Measurements from ENCODE around the gene PALLD.

DNA sequence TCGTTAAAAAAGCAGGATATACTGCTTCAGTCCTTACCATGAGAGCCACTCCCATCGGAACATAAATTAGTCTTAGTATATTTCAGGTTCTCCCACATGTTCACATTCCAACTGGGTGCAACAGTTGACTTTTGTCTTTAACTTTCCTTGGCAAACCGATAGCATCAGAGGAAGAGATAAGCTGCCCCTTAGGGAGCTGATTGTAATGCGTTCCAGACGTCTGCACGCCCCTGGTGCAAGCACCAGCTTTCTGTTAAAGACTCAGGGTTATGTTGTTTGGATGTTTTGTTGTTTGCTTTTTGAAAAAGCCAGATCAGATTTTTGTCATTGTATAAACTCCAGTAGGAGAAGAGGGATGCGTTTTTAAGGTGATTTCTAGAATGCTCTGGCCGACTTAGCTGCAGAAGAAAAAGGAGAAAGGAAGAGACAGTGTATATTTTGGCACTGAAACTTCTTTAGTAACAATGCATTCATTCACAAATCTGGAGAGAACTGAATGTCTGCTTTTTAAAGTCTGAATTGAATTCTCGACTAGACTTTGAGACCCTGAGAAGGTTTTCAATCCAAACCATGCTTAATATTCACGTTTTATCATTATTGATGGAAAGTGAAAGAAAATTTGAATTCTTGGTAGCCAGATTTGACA is 352.3 kb downstream of the PALLD start:
- no peak for TF ChIP-seq EZH2 (IDR thresholded peaks at IDR 0.05; ENCODE audit: borderline replicate concordance, low read length)
- TF ChIP-seq, protein P1, sequence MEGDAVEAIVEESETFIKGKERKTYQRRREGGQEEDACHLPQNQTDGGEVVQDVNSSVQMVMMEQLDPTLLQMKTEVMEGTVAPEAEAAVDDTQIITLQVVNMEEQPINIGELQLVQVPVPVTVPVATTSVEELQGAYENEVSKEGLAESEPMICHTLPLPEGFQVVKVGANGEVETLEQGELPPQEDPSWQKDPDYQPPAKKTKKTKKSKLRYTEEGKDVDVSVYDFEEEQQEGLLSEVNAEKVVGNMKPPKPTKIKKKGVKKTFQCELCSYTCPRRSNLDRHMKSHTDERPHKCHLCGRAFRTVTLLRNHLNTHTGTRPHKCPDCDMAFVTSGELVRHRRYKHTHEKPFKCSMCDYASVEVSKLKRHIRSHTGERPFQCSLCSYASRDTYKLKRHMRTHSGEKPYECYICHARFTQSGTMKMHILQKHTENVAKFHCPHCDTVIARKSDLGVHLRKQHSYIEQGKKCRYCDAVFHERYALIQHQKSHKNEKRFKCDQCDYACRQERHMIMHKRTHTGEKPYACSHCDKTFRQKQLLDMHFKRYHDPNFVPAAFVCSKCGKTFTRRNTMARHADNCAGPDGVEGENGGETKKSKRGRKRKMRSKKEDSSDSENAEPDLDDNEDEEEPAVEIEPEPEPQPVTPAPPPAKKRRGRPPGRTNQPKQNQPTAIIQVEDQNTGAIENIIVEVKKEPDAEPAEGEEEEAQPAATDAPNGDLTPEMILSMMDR (IDR thresholded peaks at IDR 0.05; ENCODE audit: low read length), result no peak
